Endothelial cell of umbilical vein (primary cell): ENCODE results near the gene EML6. TPM values are rescaled to one million over a fixed set of nuclear protein-coding genes. Genes with fewer than 3 reads are reported as not detected.

ENCODE experiments used
- BruUV-seq: library from RNA; stranded (reverse); fragments of 400-500 nt; replicated peaks from 2 replicates; lab custom pipeline; 2021; lab: Mats Ljungman, UMichigan
- CTCF ChIA-PET: fragments of 300-600, 350-600 bp; sonication (Branson Sonifier 250); formaldehyde crosslinking; loops from one replicate; lab custom pipeline; 2021; ENCODE audit warnings: antibody characterized with exemption, inconsistent platforms; lab: Charles Lee
- POLR2A ChIA-PET: fragments of 300-600, 350-600 bp; sonication (Branson Sonifier 250); formaldehyde crosslinking; loops from one replicate; lab custom pipeline; 2021; ENCODE audit warnings: antibody characterized with exemption, inconsistent platforms; lab: Charles Lee
- DNase-seq: peaks from one replicate; pipeline ENCODE4 v3.0.0-alpha.2; 2011; ENCODE audit warnings: low read depth, low spot score
- FAIRE-seq: peaks from 2 replicates; lab custom pipeline; 2011; peaks lifted over from hg19 to GRCh38; lab: Jason Lieb, UNC
- H2AFZ ChIP-seq: 2 replicates; pipeline ENCODE4 v1.6.0; 2012; ENCODE audit warnings: low read depth, low read length, control low read depth, inconsistent platforms
- H3K27ac ChIP-seq: 2 replicates; pipeline ENCODE4 v1.5.1; 2011; ENCODE audit warnings: low read depth, mild to moderate bottlenecking, control low read depth, low read length, moderate library complexity; ENCODE audit not compliant: insufficient read depth
- H3K27me3 ChIP-seq, 2 experiments: 2 replicates each; pipeline versions ENCODE4 v1.6.0 to v1.6.1; 2011; ENCODE audit warnings: low read length in 2 of 2, mixed read lengths in 1 of 2; ENCODE audit not compliant: control insufficient read depth in 2 of 2, insufficient read depth in 2 of 2
- H3K36me3 ChIP-seq, 2 experiments: 2 replicates in 1 of 2; 3 replicates in 1 of 2; pipeline ENCODE4 v1.5.1; 2011; ENCODE audit warnings: low read length in 2 of 2, mild to moderate bottlenecking in 1 of 2, moderate library complexity in 1 of 2; ENCODE audit not compliant: control insufficient read depth in 2 of 2, insufficient read depth in 2 of 2; ENCODE audit errors: extremely low read depth in 1 of 2
- H3K4me1 ChIP-seq: 3 replicates; pipeline ENCODE4 v1.5.1; 2011; ENCODE audit warnings: mild to moderate bottlenecking, low read length; ENCODE audit not compliant: control insufficient read depth, insufficient read depth; ENCODE audit errors: extremely low read depth
- H3K4me2 ChIP-seq: 2 replicates; pipeline ENCODE4 v1.6.1; 2011; ENCODE audit warnings: low read length, control low read depth, mixed read lengths; ENCODE audit not compliant: insufficient read depth
- H3K4me3 ChIP-seq, 3 experiments: fragments of 200-600 bp in 1 of 3; sonication (generic), shearing (Covaris generic) in 1 of 3; replicated peaks in 1 of 3; 2 replicates each; pipeline ENCODE4 v1.5.1; 2011 to 2016; ENCODE audit warnings: control low read depth in 3 of 3, low read length in 3 of 3, mild to moderate bottlenecking in 2 of 3, inconsistent platforms in 1 of 3, low read depth in 1 of 3, moderate library complexity in 1 of 3; ENCODE audit not compliant: insufficient read depth in 1 of 3
- H3K79me2 ChIP-seq: 2 replicates; pipeline ENCODE4 v1.6.0; 2012; ENCODE audit warnings: low read length, inconsistent platforms; ENCODE audit not compliant: control insufficient read depth, insufficient read depth
- H3K9ac ChIP-seq: replicated peaks from 2 replicates; pipeline ENCODE3; 2011; ENCODE audit warnings: low read length, control low read depth; ENCODE audit not compliant: insufficient read depth; ENCODE audit errors: extremely low read depth
- H3K9me1 ChIP-seq: replicated peaks from 3 replicates; pipeline ENCODE4 v1.6.0; 2011; ENCODE audit warnings: mild to moderate bottlenecking, low read length; ENCODE audit not compliant: control insufficient read depth, insufficient read depth; ENCODE audit errors: extremely low read depth
- H3K9me3 ChIP-seq: replicated peaks from 2 replicates; pipeline ENCODE4 v1.5.1; 2012; ENCODE audit warnings: low read length, inconsistent platforms; ENCODE audit not compliant: control insufficient read depth, insufficient read depth
- H4K20me1 ChIP-seq: replicated peaks from 2 replicates; pipeline ENCODE3; 2011; ENCODE audit warnings: mild to moderate bottlenecking, low read length; ENCODE audit not compliant: control insufficient read depth, insufficient read depth; ENCODE audit errors: extremely low read depth
- CTCF ChIP-seq, 2 donors: IDR thresholded peaks; 1 replicate in 1 of 2; 2 replicates in 1 of 2; pipeline ENCODE4 v1.5.1; 2011; ENCODE audit warnings: low read length in 2 of 2, mild to moderate bottlenecking in 2 of 2, moderate library complexity in 2 of 2, control low read depth in 1 of 2, inconsistent platforms in 1 of 2, low read depth in 1 of 2; ENCODE audit not compliant: insufficient read depth in 1 of 2; ENCODE audit errors: extremely low read depth in 1 of 2
- EZH2 ChIP-seq: IDR thresholded peaks from 2 replicates; pipeline ENCODE4 v1.6.1; 2012; ENCODE audit warnings: borderline replicate concordance, low read depth, mild to moderate bottlenecking, moderate library complexity, low read length, inconsistent platforms; ENCODE audit not compliant: severe bottlenecking
- FOS ChIP-seq: IDR thresholded peaks from 2 replicates; pipeline ENCODE4 v1.6.1; 2011; ENCODE audit warnings: mild to moderate bottlenecking, low read length, moderate library complexity, borderline replicate concordance; ENCODE audit not compliant: insufficient read depth
- GATA2 ChIP-seq: IDR thresholded peaks from 2 replicates; pipeline ENCODE4 v1.7.0; 2011; ENCODE audit warnings: low read depth, mild to moderate bottlenecking, moderate library complexity, mixed read lengths, low read length; ENCODE audit not compliant: insufficient read length, insufficient read depth
- JUN ChIP-seq: IDR thresholded peaks from 2 replicates; pipeline ENCODE4 v1.6.1; 2011; ENCODE audit warnings: borderline replicate concordance, low read depth; ENCODE audit not compliant: insufficient read length, insufficient read depth
- MYC ChIP-seq: IDR thresholded peaks from one replicate; pipeline ENCODE4 v1.6.1; 2011; ENCODE audit warnings: mild to moderate bottlenecking, low read depth, low read length
- POLR2A ChIP-seq: IDR thresholded peaks from 2 replicates; pipeline ENCODE4 v1.6.1; 2012; ENCODE audit warnings: low read depth, mild to moderate bottlenecking, control low read depth, low read length
- POLR2AphosphoS5 ChIP-seq: IDR thresholded peaks from 2 replicates; pipeline ENCODE4 v1.6.1; 2012; ENCODE audit warnings: low read depth, mild to moderate bottlenecking, control low read depth, low read length, moderate library complexity; ENCODE audit not compliant: insufficient read depth
- dilution Hi-C: fragments of 300-500 bp; cut with MboI; formaldehyde crosslinking; loops from one replicate; pipeline ENCODE4 v1.15.0; 2019; ENCODE audit warnings: low sequenced_read_pairs; ENCODE audit not compliant: extremely low pct_ligation_motif_present
- intact Hi-C: fragments of 100-400 bp; cut with micrococcal nuclease; formaldehyde crosslinking; loops from one replicate; pipeline ENCODE4 v1.10.0; 2022
- polyA plus RNA-seq, 4 experiments: library from polyadenylated mRNA; depleted of rRNA in 3 of 4; stranded (reverse) in 3 of 4; unstranded in 1 of 4; fragments of >200 nt; gene quantifications; 2 replicates each; pipeline versions ENCODE4 v1.2.1 to v1.2.3, GENCODE V29; 2011 to 2012; ENCODE audit warnings: missing spikeins in 1 of 4
- total RNA-seq: library from RNA; stranded (reverse); gene quantifications from 2 replicates; pipeline ENCODE4 v1.2.3, GENCODE V29; 2021
- TF ChIP-seq, protein P1 (sequence below): IDR thresholded peaks from 2 replicates; pipeline ENCODE4 v1.6.1; 2011; ENCODE audit not compliant: insufficient read depth, insufficient read length

EML6 gene
- total and polyA plus RNA-seq, 2 donors (not counting 3 experiments of a cell fraction or from before 2014, with no cell fraction given): 0.79 to 2.1 TPM

- H3K9ac ChIP-seq: no peak overlapping the region
- no peaks in the 10 kb centered on the region for H3K79me2 ChIP-seq
- no peaks in the 10 kb centered on the region for H3K9me1 ChIP-seq
- peaks cover 2% of the 10 kb centered on the region for H3K4me1 ChIP-seq
- TF ChIP-seq, protein P1, sequence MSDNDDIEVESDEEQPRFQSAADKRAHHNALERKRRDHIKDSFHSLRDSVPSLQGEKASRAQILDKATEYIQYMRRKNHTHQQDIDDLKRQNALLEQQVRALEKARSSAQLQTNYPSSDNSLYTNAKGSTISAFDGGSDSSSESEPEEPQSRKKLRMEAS: no peak
- TF ChIP-seq POLR2AphosphoS5: no peak
- TF ChIP-seq FOS: no peak
- TF ChIP-seq POLR2A: no peak
- no peak for TF ChIP-seq CTCF (IDR thresholded peaks at IDR 0.05; ENCODE audit: extremely low read depth in 1 of 2, insufficient read depth in 1 of 2, low read depth in 1 of 2, low read length in 2 of 2)
- no peak for TF ChIP-seq MYC
- no peak for TF ChIP-seq JUN
- no peak for TF ChIP-seq EZH2
- TF ChIP-seq GATA2: no peak
- H4K20me1 ChIP-seq: no peaks in the 10 kb centered on the region
- dilution Hi-C loops: no loop called here
- DNase-seq (no peak), FAIRE-seq (no peak)
- intact Hi-C loops: no loop called here
- no peak overlapping the region for H3K27ac ChIP-seq
- no TSS peak for BruUV-seq
- no peak overlapping the region for H3K4me2 ChIP-seq
- H3K27me3 ChIP-seq: peaks cover 2 to 3% of the 10 kb centered on the region in 2 experiments
- H3K36me3 ChIP-seq: no peaks in the 10 kb centered on the region
- CTCF ChIA-PET: interaction anchor here (0.5 kb wide), 1 partner anchor 909 kb away, joined by 3 read pairs; no protein-coding TSS in a partner anchor
- POLR2A ChIA-PET: no interaction called here
- H2AFZ ChIP-seq: no peak overlapping the region
- no peaks in the 10 kb centered on the region for H3K9me3 ChIP-seq
- no peak overlapping the region for H3K4me3 ChIP-seq
Measured at GRCh38 chr2:54947646-54948045, 224.2 kb downstream of the EML6 start.
